Glomerular visceral epithelial cell (primary cell): ENCODE results near the gene DISC1.
"Not testable (repeated sequence)": the region's sequence is repeated elsewhere in the genome, so short reads cannot be mapped to it uniquely, and the experiment has no call there.

ENCODE experiments used
- DNase-seq: peaks from one replicate; pipeline ENCODE4 v3.0.0-alpha.2; 2016; ENCODE audit errors: extremely low spot score

DISC1 gene

DNA sequence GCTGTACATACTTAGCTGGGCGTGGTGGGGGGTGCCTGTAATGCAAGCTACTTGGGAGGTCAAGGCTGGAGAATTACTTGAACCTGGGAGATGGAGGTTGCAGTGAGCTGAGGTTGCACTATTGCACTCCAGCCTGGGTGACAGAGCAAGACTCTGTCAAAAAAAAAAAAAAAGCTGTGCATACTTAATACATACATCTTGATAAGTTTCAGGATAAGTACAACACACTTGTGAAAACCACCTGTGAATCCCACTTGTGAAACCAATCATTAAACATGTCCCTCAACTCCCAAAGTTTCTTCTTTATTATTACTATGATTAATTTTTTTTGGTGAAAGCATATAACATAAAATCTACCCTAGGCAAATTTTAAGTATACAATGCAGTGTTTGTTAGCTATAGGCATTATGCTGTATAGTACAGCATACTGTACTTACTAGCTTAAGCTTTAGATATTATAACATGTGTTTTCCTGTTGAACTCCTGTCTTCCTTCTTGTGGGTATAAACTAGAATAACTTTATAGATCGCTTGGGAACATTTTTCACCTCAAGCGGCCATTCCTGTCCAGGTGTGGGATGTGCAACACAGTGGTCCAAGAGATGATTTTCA, 41.4 kb downstream of the DISC1 start:
- no peak for DNase-seq

DNA sequence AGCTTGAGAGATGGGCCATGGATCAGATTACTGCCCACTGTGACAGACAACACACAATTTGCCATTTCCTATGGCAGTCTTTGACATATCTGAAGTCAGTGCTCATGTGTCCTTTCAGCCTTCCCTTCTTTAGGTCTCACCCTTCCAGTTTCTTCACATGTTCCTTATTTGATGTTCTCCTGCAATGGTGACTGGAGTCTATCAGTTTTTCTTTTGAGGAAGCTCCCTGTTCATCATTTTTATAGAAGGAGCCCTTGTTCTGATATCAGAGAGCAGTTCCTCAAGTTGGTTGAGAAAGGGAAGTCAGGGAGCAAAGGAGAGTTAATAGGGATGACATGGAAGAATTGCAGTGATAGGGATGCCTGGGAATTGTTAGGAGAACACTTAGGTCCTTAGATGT, 42.2 kb downstream of the DISC1 start:
- DNase-seq = no peak

DNA sequence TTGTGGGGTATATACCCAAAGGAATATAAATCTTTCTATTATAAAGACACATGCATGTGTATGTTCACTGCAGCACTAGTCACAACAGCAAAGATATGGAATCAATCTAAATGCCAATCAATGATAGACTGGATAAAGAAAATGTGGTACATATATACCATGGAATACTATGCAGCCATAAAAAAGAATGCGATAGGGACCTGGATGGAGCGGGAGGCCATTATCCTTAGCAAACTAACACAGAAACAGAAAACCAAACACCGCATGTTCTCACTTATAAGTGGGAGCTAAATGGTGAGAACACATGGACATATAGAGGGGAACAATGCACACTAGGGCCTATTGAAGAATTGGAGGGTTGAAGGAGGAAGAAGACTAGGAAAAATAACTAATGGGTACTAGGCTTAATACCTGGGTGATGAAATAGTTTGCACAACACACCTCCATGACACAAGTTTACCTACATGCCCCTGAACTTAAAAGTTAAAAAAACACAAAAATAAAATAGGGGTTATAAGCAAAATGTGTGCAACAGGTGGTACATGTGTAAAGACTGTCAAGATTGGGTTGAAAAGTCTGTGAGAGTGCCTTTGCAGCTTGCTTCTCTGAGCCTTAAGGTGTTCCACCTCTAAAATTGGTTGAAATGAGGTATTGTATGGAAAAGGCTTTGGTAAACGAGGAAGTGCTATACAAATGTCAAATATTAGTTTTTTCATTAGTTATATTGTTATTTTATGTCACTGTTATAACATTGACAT, 43.5 kb downstream of the DISC1 start:
- not testable (repeated sequence) for DNase-seq

DNA sequence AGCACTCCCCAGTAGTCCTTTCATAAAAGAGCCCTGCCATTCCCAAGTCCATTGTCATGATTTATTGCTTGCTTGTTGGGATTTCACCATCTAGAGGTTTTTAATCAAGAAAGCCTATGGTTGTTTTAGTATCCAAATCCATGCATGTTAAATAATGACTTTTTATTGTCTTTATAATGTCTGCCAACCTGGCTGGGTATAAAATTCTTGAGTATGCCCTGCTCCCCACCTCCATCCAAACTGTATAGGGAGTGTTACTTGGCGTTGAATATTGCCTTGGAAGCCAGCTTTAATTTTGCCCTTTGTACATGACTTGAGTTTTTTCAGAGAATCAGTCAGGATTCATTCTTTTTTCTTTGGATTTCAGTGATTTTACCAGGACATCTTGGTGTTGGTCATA, 44.2 kb downstream of the DISC1 start:
- DNase-seq = no peak

GRCh38 chr1:231674575-231674974, 48.0 kb downstream of the DISC1 start:
- DNase-seq = no peak

- no peak for DNase-seq
These were observed 49.9 kb downstream of the DISC1 start for GRCh38 chr1:231676487-231676886.

GRCh38 chr1:231677442-231677841, 50.9 kb downstream of the DISC1 start:
- DNase-seq = no peak

DNA sequence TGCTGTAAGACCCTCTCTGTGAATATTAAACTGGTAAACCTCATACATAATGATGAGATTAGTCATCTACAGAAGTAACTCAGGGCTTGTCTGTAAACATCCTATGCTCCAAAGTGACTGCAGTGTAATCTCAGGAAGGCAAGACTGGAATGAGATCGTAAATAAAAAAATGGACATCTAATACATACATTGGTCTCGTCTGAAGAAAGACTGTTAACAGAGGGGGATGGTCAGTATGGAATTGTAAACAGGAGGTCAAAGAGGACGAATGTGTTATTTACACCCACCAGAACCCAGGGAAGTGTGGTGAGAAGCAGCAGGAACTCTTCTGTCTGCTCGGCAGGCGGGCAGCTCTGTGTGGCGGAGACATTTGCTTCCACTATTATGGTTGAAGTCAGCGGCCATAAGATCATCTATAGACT, 51.4 kb downstream of the DISC1 start:
- DNase-seq = no peak

GRCh38 chr1:231679109-231679508, 52.5 kb downstream of the DISC1 start:
- DNase-seq = no peak

- no peak for DNase-seq
These were observed 54.4 kb downstream of the DISC1 start for GRCh38 chr1:231681006-231681405.

DNA sequence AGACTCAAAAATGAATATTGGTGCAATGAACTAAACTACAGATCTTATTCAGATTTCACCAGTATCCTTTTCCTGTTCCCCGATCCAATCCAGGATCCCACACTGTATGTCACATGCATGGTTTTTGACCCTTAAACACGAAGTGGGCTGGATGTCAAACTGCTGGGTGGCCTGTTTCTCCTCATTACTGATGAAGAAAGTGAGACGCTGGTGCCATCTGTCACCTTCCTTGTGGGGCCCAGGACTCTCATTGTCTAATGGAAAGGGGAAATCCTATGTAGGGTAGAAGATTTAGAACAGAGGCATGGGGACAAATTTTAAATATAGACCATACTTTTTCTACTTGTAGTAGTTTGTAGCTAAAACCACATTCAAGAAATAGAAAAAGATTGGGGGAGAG, 56.2 kb downstream of the DISC1 start:
- no peak for DNase-seq

DNA sequence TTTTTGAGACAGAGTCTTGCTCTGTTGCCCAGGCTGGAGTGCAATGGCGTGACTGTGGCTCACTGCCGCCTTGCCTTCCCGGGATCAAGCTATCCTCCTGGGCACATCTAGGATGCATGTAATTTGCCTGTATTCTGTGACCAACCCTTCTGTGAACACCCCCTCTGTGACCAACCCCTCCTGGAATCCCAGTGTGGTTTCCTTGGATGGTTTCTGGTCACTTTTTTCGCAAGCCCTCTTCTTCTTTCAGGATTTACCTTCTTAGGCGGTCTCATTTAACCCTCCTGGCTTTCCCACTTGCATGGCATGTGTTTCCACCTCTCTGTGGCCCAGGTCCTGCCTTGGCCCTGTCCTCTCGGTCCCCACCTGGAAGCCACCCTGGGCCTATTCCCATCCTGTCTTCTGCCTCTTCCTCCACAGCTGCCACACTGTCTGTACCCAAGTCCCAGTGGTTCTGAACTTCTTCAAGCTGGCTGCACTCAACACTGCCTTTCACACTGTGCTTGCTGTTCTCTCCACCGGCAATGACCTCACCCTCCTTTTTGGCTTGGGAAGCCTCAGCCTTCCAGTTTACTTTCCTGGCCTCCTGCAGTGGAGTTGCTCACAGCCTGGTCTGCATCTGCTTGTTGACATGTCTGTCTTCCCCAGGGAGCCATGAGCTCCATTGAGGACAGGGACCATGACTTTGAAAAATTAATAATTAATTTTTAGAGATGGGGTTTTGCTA, 57.0 kb downstream of the DISC1 start:
- no peak for DNase-seq

- no peak for DNase-seq
These were observed 58.0 kb downstream of the DISC1 start for GRCh38 chr1:231684356-231685244.

GRCh38 chr1:231686384-231686783, 59.8 kb downstream of the DISC1 start:
- DNase-seq = no peak

GRCh38 chr1:231688989-231689388, 62.4 kb downstream of the DISC1 start:
- DNase-seq = no peak

DNA sequence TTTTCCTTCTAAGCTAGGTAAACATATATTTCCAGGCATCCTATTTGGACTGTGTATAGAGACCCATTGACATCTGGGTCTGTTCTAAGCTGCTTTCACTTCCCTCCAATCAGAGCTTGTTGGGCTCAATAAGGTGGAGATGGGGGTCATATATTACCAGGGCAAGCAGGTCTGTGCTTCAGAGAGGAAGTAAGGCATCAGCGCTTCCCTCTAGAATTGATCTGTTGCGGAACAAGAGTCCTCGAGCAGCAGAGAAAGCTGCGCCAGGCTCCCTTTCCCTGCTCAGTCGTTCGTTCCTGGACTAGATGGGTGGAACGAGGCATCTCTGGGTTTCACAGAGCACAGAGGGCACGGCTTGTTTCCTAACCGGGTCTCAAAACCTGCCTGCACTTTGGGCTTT, 63.5 kb downstream of the DISC1 start:
- DNase-seq = no peak

- DNase-seq = peak; percentile 40
These were observed 65.1 kb downstream of the DISC1 start for GRCh38 chr1:231691618-231692259.

- DNase-seq = no peak
These were observed 66.9 kb downstream of the DISC1 start for GRCh38 chr1:231693361-231694074.

DNA sequence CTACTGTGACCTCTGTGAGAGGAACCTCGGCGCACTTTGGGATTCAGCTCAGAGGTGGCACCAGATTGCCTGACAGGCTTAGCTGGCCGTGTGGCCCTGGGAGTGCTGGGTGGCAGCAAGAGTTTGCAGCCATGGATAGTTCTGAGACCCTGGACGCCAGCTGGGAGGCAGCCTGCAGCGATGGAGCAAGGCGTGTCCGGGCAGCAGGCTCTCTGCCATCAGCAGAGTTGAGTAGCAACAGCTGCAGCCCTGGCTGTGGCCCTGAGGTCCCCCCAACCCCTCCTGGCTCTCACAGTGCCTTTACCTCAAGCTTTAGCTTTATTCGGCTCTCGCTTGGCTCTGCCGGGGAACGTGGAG, 67.5 kb downstream of the DISC1 start:
- no peak for DNase-seq

- no peak for DNase-seq
These were observed 68.0 kb downstream of the DISC1 start for GRCh38 chr1:231694465-231695077.
